Hepatic stellate cell (primary cell): ENCODE results near the gene NSD1.
"Not testable (repeated sequence)": the region's sequence is repeated elsewhere in the genome, so short reads cannot be mapped to it uniquely, and the experiment has no call there.

Experiments
- DNase-seq: peaks from one replicate; pipeline ENCODE4 v3.0.0; 2011; ENCODE audit warnings: low spot score

NSD1 gene

GRCh38 chr5:177232358-177232757 lies 98.8 kb downstream of the NSD1 start:
- no peak for DNase-seq

- DNase-seq: no peak
These were observed 99.2 kb downstream of the NSD1 start for GRCh38 chr5:177232761-177233160.

GRCh38 chr5:177233206-177233605 lies 99.6 kb downstream of the NSD1 start:
- no peak for DNase-seq

GRCh38 chr5:177233802-177234201 lies 100.2 kb downstream of the NSD1 start:
- no peak for DNase-seq

GRCh38 chr5:177234841-177235240 lies 101.3 kb downstream of the NSD1 start:
- no peak for DNase-seq

- no peak for DNase-seq
These were observed 108.2 kb downstream of the NSD1 start for GRCh38 chr5:177241768-177242167.

- no peak for DNase-seq
These were observed 108.7 kb downstream of the NSD1 start for GRCh38 chr5:177242304-177242703.

- no peak for DNase-seq
These were observed 116.4 kb downstream of the NSD1 start for GRCh38 chr5:177249761-177250537.

- DNase-seq: no peak
These were observed 119.7 kb downstream of the NSD1 start for GRCh38 chr5:177253252-177253651.

- DNase-seq: no peak
These were observed 122.7 kb downstream of the NSD1 start for GRCh38 chr5:177256296-177256695.

GRCh38 chr5:177258711-177259110 lies 125.1 kb downstream of the NSD1 start:
- not testable (repeated sequence) for DNase-seq

- DNase-seq: no peak
These were observed 127.4 kb downstream of the NSD1 start for GRCh38 chr5:177260961-177261360.

- no peak for DNase-seq
These were observed 127.9 kb downstream of the NSD1 start for GRCh38 chr5:177261510-177261909.

GRCh38 chr5:177264178-177264577 lies 130.6 kb downstream of the NSD1 start:
- no peak for DNase-seq

- DNase-seq: no peak
These were observed 131.8 kb downstream of the NSD1 start for GRCh38 chr5:177265395-177265794.

GRCh38 chr5:177269232-177269895 lies 135.8 kb downstream of the NSD1 start:
- no peak for DNase-seq

- DNase-seq: no peak
These were observed 136.4 kb downstream of the NSD1 start for GRCh38 chr5:177269976-177270375.

GRCh38 chr5:177270653-177271052 lies 137.1 kb downstream of the NSD1 start:
- DNase-seq: no peak

GRCh38 chr5:177271113-177271512 lies 137.5 kb downstream of the NSD1 start:
- peak; percentile 17 for DNase-seq

- no peak for DNase-seq
These were observed 142.3 kb downstream of the NSD1 start for GRCh38 chr5:177275883-177276282.

- DNase-seq: no peak
These were observed 143.3 kb downstream of the NSD1 start for GRCh38 chr5:177276886-177277285.

GRCh38 chr5:177288191-177288590 lies 154.6 kb downstream of the NSD1 start:
- DNase-seq: no peak

GRCh38 chr5:177290816-177291596 lies 157.4 kb downstream of the NSD1 start:
- no peak for DNase-seq
